HepG2 (cell line): ENCODE measurements around the gene SMPD3. TPM values are rescaled to one million over a fixed set of nuclear protein-coding genes. Genes with fewer than 3 reads are reported as not detected.

ENCODE experiments used
- CAMTA2 ChIP-seq: sonication (generic); formaldehyde crosslinking; IDR thresholded peaks from 2 replicates; pipeline ENCODE4 v1.4.0; 2020; ENCODE audit warnings: mild to moderate bottlenecking, missing genetic modification reagents, borderline replicate concordance
- HNRNPUL1 ChIP-seq: fragments of 200-400 bp; formaldehyde crosslinking; IDR thresholded peaks from 2 replicates; pipeline ENCODE4 v1.6.1; 2017; ENCODE audit warnings: low read depth, mild to moderate bottlenecking, low read length, moderate library complexity
- MAFF ChIP-seq: IDR thresholded peaks from 2 replicates; pipeline ENCODE4 v1.6.1; 2011; ENCODE audit warnings: low read depth, low read length, improper control_type of control experiment
- MAFK ChIP-seq, 2 experiments: IDR thresholded peaks in 1 of 2; conservative IDR thresholded peaks in 1 of 2; 2 replicates each; pipeline ENCODE4 v1.6.1; 2011; ENCODE audit warnings: improper control_type of control experiment in 2 of 2, low read length in 2 of 2
- MED13 ChIP-seq: sonication (generic); formaldehyde crosslinking; IDR thresholded peaks from 2 replicates; pipeline ENCODE4 v1.5.0; 2020; ENCODE audit warnings: missing genetic modification reagents
- NR2C2 ChIP-seq: sonication (generic); formaldehyde crosslinking; IDR thresholded peaks from 2 replicates; pipeline ENCODE4 v1.4.0; 2020; ENCODE audit warnings: missing genetic modification reagents, mild to moderate bottlenecking, moderate library complexity, borderline replicate concordance
- PCBP2 ChIP-seq: fragments of 200-400 bp; formaldehyde crosslinking; optimal IDR thresholded peaks from 2 replicates; pipeline ENCODE3; 2018; ENCODE audit warnings: low read length, low read depth; ENCODE audit not compliant: poor library complexity, severe bottlenecking
- RNF219 ChIP-seq: sonication (generic); formaldehyde crosslinking; IDR thresholded peaks from 2 replicates; pipeline ENCODE4 v1.5.0; 2020; ENCODE audit warnings: mild to moderate bottlenecking, missing genetic modification reagents
- SMARCC2 ChIP-seq: fragments of 450-650 bp; IDR thresholded peaks from 2 replicates; pipeline ENCODE4 v1.6.1; 2017; ENCODE audit warnings: antibody characterized with exemption, mild to moderate bottlenecking
- SP4 ChIP-seq: sonication (generic); formaldehyde crosslinking; IDR thresholded peaks from 2 replicates; pipeline ENCODE4 v1.8.1; 2023; ENCODE audit warnings: mild to moderate bottlenecking, missing genetic modification reagents
- STAT5B ChIP-seq: sonication (generic); formaldehyde crosslinking; IDR thresholded peaks from 2 replicates; pipeline ENCODE4 v1.4.0; 2020; ENCODE audit warnings: missing genetic modification reagents
- ZBTB43 ChIP-seq: sonication (generic); formaldehyde crosslinking; conservative IDR thresholded peaks from 2 replicates; pipeline ENCODE4 v1.4.0; 2020; ENCODE audit warnings: missing genetic modification reagents
- ZNF263 ChIP-seq: sonication (generic); formaldehyde crosslinking; IDR thresholded peaks from 2 replicates; pipeline ENCODE4 v1.4.0; 2020; ENCODE audit warnings: missing genetic modification reagents
- ZNF367 ChIP-seq: sonication (generic); formaldehyde crosslinking; IDR thresholded peaks from 2 replicates; pipeline ENCODE4 v1.4.0; 2020; ENCODE audit warnings: missing genetic modification reagents, borderline replicate concordance
- ZNF543 ChIP-seq: sonication (generic); formaldehyde crosslinking; IDR thresholded peaks from 2 replicates; pipeline ENCODE4 v1.4.0; 2020; ENCODE audit warnings: mild to moderate bottlenecking, missing genetic modification reagents
- ZNF724P ChIP-seq: sonication (generic); formaldehyde crosslinking; IDR thresholded peaks from 2 replicates; pipeline ENCODE4 v1.8.0; 2022; ENCODE audit warnings: missing genetic modification reagents, borderline replicate concordance
- polyA plus RNA-seq, 8 experiments: library from polyadenylated mRNA; depleted of rRNA in 3 of 8; stranded (reverse) in 7 of 8; unstranded in 1 of 8; fragments of >200 nt; fragmentation: Illumina TruSeq in 4 of 8; extraction: Trizol in 4 of 8; gene quantifications; 2 replicates each; pipeline versions ENCODE4 v1.2.1 to v1.2.3, GENCODE V29; 2011 to 2016; ENCODE audit warnings: low read depth in 4 of 8, missing spikeins in 1 of 8, mixed read lengths in 1 of 8; ENCODE audit not compliant: insufficient read depth in 1 of 8
- total RNA-seq, 5 experiments: library from RNA; depleted of rRNA; stranded (reverse); fragments of >200 nt; fragmentation: Illumina TruSeq; extraction: Trizol; gene quantifications; 2 replicates each; pipeline ENCODE4 v1.2.3, GENCODE V29; 2016; ENCODE audit warnings: low read depth in 1 of 5

The SMPD3 gene
- total and polyA plus RNA-seq, 2 of the 13 experiments (the other 11 are each of a cell fraction or from before 2014, with no cell fraction given), result 0.07 to 0.32 TPM

- no peak for TF ChIP-seq STAT5B (CRISPR knock-in tag)
- TF ChIP-seq ZBTB43 (CRISPR knock-in tag), result no peak
- no peak for TF ChIP-seq SMARCC2
- no peak for TF ChIP-seq ZNF263 (CRISPR knock-in tag)
- no peak for TF ChIP-seq CAMTA2 (CRISPR knock-in tag)
- TF ChIP-seq ZNF724P (CRISPR knock-in tag), result no peak
- TF ChIP-seq RNF219 (CRISPR knock-in tag), result no peak
- no peak for TF ChIP-seq MED13 (CRISPR knock-in tag)
- TF ChIP-seq SP4 (CRISPR knock-in tag), result no peak
- no peak for TF ChIP-seq ZNF543 (CRISPR knock-in tag)
- TF ChIP-seq HNRNPUL1, result no peak
- TF ChIP-seq PCBP2, result no peak
- no peak for TF ChIP-seq MAFK (conservative IDR thresholded peaks at IDR 0.05 in 1 of 2, IDR thresholded peaks at IDR 0.05 in 1 of 2; ENCODE audit: low read length in 2 of 2)
- no peak for TF ChIP-seq MAFF
- no peak for TF ChIP-seq NR2C2 (CRISPR knock-in tag)
- no peak for TF ChIP-seq ZNF367 (CRISPR knock-in tag)
Observed at GRCh38 chr16:68363658-68364521, 84.4 kb downstream of the SMPD3 start (continued).
